RPMI7951 (cell line): ENCODE results near the gene AGAP1. TPM values are rescaled to one million over a fixed set of nuclear protein-coding genes. Genes with fewer than 3 reads are reported as not detected.

ENCODE experiments used
- DNase-seq: peaks from one replicate; pipeline ENCODE4 v3.0.0-alpha.2; 2012; ENCODE audit warnings: low read depth
- total RNA-seq: library from RNA; depleted of rRNA; stranded (reverse); fragments of >200 nt; shearing (Covaris generic); gene quantifications from 2 replicates; pipeline ENCODE4 v1.2.3, GENCODE V29; 2014

The AGAP1 gene
- total RNA-seq, 1 experiment from 2014 or later = 5.4 TPM

GRCh38 chr2:235607546-235608199 lies 113.8 kb downstream of the AGAP1 start:
- DNase-seq = no peak

GRCh38 chr2:235608200-235608887 lies 114.5 kb downstream of the AGAP1 start:
- DNase-seq = no peak

GRCh38 chr2:235609321-235609720 lies 115.5 kb downstream of the AGAP1 start:
- no peak for DNase-seq

- no peak for DNase-seq
These were observed 115.9 kb downstream of the AGAP1 start for GRCh38 chr2:235609746-235610145.

GRCh38 chr2:235610696-235611257 lies 116.9 kb downstream of the AGAP1 start:
- DNase-seq = no peak

GRCh38 chr2:235611349-235611748 lies 117.5 kb downstream of the AGAP1 start:
- no peak for DNase-seq

- no peak for DNase-seq
These were observed 117.9 kb downstream of the AGAP1 start for GRCh38 chr2:235611756-235612155.

GRCh38 chr2:235612181-235612950 lies 118.5 kb downstream of the AGAP1 start:
- no peak for DNase-seq

GRCh38 chr2:235613649-235614048 lies 119.8 kb downstream of the AGAP1 start:
- DNase-seq = no peak

GRCh38 chr2:235614176-235614860 lies 120.5 kb downstream of the AGAP1 start:
- DNase-seq = peak; percentile 62

- DNase-seq = no peak
These were observed 121.3 kb downstream of the AGAP1 start for GRCh38 chr2:235614900-235615712.

GRCh38 chr2:235616885-235617284 lies 123.0 kb downstream of the AGAP1 start:
- no peak for DNase-seq

- no peak for DNase-seq
These were observed 124.2 kb downstream of the AGAP1 start for GRCh38 chr2:235618039-235618438.

GRCh38 chr2:235619544-235619943 lies 125.7 kb downstream of the AGAP1 start:
- no peak for DNase-seq

GRCh38 chr2:235621736-235622135 lies 127.9 kb downstream of the AGAP1 start:
- no peak for DNase-seq

- no peak for DNase-seq
These were observed 129.3 kb downstream of the AGAP1 start for GRCh38 chr2:235623111-235623510.

- no peak for DNase-seq
These were observed 129.9 kb downstream of the AGAP1 start for GRCh38 chr2:235623752-235624151.

- no peak for DNase-seq
These were observed 132.8 kb downstream of the AGAP1 start for GRCh38 chr2:235626658-235627057.

GRCh38 chr2:235627682-235628081 lies 133.8 kb downstream of the AGAP1 start:
- no peak for DNase-seq

- no peak for DNase-seq
These were observed 137.0 kb downstream of the AGAP1 start for GRCh38 chr2:235630718-235631296.
